Stimulated activated CD4-positive, alpha-beta T cell treated with anti-CD3 and anti-CD28 coated beads, Interleukin-15, amount 100 ng/mL, for 24 hours (primary cell): ENCODE measurements around the gene ARHGAP26.

Experiments
- DNase-seq: peaks from one replicate; pipeline ENCODE4 v3.0.0-alpha.2; 2020

The ARHGAP26 gene

GRCh38 chr5:143001764-143002351, 231.7 kb downstream of the ARHGAP26 start:
- peak; percentile 29 for DNase-seq

DNA sequence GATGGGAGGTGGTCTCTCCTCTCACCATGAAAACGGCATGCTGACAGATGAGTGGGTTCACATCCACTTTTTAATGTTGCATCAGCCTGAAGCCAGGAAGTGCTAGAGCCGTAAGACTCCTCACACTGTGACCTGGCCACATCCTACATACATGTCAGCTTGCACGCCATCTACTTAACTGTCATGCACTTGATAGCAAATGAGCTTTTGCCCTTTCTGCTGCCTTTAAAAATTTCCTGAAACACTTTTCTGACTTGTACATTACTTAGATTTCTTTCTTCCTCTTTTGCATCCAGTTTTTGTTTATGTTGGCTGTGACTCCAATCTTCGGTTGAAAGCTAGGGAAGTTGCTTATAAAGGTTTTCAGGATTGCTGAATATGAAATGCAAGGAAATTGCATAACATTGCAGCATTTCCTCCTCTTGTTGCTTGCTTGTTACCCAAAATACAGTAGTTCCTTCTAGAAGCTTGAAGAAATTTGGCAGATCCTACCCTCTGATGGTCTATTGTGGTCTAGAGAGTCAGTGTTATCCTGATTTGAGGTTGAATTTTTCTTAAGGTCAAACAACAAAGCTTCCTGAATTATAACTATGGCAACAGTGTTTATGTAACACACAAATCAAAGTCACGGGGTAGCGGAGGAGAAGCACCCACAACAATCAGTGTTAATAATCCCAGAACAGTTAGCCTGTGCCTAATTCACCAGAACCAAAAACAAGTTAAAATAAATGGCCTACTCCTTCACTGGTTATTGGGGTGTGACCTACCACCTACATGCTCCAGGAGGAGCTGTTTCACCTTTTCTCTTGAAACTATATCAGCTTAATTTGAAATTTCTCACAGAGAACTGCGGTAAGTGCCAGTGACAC, 232.5 kb downstream of the ARHGAP26 start:
- DNase-seq: peak; percentile 63

DNA sequence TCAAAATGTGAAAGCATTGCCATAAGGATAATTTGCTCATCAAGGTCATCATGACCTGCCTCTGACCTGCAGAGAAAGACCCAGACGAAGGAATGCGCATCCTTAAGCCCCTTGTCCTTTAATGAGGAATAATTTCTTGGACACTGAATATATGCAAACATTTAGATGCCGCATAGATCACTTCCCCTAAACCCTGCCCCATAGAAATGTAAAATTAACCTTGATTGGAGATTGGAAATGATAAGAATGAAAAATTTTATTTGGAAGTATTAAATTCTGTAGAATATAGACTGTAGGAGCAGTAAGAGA, 233.1 kb downstream of the ARHGAP26 start:
- DNase-seq: no peak

DNA sequence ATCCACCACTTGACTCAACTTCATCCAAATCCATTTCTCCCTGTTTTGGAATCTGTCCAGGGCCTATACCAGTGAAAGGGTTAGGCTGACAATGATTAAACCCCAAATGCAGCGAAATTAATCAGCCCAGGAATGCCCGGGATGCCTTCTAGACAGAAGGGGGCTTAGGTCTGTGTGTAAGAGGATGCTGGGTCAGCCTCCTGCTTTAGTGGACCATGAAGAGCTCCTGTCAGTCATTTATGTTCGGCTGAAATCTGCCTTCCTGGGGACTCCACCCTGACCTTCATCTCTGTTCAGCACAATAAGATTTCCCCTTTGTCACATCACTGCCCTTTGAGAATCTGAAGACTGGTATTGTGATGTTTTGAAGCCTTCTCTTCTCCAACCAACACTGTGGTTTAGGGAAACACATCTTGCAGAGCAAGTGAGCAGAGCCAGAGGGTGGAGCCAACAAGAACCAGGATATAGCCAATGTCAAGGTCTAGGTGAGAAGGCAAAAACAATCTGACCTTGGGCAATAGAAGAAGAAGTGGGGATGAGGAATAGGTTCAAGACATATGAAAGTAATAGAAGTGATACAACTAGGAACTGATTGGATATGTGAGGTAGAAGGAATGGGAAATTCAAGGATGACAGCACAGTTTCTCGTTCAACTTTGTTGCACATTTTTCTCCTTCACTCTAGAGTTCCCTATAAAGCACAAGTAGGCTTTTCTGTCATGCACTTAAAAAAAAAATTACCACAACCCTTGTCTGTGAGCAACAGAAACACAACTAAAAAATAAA, 234.4 kb downstream of the ARHGAP26 start:
- no peak for DNase-seq

DNA sequence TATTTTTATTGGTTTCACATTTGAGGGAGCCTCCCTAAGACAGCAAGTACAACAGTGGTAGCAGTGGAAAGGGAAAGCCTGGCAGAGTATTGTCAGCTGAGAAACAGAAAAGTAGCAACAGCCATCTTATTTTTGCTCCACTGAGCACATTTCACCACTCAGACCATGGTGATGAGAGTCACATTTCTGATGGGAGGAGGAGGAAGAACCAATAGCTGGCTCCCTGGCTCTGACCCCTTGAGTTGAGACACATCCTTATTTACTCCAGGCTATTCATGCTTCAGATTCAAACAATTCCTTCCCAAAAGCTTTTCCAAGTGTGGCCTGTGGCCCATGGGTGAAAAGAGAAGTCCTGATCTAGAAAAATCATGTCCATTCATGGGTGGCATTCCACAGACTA, 236.3 kb downstream of the ARHGAP26 start:
- no peak for DNase-seq

- no peak for DNase-seq
These were observed 237.9 kb downstream of the ARHGAP26 start for GRCh38 chr5:143008032-143008431.

GRCh38 chr5:143008809-143009521, 238.8 kb downstream of the ARHGAP26 start:
- peak; percentile 83 for DNase-seq

DNA sequence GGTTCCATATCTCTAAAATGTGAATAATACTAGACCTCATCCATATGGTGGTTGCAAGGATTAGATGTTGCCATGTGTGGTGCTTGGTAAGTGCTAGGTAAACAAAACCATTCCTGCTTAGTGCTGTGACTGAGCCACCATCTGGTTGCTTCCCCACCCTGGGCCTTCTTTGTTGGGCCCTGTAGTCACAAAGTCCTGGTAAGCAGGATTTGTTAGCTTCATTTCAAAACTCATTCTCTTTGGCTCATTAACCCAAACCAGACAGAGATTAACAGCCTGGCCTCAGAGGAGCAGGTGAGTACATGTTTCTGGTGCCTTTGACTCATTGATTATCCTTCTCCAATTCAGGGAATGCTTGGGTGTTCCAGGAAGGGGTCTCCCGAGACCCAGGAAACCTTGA, 240.2 kb downstream of the ARHGAP26 start:
- DNase-seq: no peak

DNA sequence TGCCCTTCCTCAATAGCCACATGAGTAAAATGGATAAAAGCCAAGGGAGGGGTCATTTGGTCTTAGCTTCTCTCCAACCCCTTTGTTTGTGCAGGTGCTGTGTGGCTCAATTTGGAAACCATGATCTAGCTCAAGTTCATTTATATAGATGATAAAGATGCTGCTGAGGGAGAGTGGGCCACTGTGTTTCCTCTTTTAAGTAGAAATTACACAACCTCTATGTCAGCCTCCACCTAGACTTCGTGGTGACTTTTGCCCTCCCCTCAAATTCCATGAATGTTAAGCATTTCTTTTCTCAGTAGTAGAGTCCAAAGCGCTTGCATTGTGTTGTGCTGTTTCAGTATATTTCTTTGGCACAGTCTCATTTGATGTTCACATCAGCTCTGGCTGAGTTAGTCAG, 241.4 kb downstream of the ARHGAP26 start:
- no peak for DNase-seq

DNA sequence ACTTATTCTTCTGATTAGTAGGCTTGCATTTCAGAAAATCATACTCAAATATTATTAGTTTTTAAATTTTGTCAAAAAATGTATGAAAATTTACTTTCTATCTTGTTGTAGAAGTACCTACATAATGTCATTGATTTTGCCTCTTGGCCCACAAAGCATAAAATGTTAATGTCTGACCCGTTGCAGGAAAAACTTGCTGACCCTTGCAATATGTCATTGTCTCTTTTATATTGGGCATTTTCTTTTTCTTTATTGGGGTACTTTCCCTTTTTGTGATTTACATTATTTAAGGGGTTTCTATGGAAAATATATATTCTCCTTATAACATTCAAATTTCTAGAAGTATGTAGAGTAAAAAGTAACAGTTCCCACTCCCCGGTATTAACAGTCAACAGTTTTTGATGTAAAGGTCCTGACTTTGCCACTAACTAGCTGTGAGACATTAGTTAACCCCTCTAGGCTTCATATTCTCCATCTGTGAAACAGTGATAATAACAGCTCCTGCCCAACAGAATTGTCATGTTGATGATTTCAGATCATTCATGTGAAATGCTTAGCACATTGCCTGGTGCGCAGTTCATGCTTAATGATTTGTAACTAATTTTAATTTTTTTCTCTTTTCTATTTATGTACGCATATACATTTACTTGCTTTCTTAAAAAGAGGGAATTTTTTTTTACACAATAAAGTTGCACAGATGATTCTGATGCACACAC, 243.2 kb downstream of the ARHGAP26 start:
- DNase-seq: no peak

DNA sequence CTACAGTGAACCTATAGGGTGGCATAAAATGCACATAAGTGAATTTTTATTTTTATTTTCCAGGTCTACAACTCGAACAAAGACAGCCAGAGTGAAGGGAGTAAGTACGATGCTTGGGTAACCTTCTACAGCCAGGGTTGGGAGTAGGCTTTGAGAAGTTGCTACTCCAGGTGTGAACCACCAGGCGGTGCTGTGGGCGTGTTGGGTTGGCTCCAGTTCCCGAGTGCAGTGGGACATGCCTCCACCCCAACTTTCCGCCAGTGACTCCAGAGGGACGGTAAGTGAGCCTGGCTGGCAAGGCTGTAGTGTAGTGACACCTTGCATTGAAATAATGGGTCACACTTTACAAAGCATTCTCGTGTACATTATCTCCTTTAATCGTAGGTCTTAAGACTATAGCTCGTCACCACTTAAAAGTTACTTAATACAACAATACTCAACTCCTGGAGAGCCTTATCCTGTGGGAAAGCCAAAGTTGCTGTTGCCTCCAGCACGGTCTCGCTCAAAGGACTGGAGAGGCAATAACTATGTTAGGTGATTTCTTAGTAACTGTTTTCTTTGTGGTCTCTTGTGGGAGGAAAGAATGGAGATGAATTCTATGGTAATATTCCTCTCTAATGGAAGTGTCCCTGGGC, 244.0 kb downstream of the ARHGAP26 start:
- DNase-seq: peak; percentile 56

- peak; percentile 64 for DNase-seq
These were observed 246.8 kb downstream of the ARHGAP26 start for GRCh38 chr5:143016777-143017516.

DNA sequence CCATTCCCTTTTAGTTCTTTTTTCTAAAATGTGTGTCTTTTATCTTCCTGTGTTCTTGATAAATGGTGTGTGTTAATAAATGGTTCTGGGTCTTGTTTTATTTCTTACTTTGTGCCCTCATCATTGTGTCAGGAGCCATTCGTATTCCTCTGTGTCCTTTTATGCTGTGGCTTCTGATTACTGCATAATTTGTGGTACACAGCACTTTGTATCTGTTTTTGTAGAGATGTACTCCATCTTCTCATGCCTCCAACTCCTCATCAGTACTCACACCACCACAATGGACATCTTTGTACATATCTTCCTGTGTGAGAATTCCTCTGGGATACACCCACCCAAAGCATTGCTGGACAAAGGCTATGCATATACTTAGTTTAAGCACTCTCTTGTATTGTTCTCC, 247.4 kb downstream of the ARHGAP26 start:
- DNase-seq: no peak

DNA sequence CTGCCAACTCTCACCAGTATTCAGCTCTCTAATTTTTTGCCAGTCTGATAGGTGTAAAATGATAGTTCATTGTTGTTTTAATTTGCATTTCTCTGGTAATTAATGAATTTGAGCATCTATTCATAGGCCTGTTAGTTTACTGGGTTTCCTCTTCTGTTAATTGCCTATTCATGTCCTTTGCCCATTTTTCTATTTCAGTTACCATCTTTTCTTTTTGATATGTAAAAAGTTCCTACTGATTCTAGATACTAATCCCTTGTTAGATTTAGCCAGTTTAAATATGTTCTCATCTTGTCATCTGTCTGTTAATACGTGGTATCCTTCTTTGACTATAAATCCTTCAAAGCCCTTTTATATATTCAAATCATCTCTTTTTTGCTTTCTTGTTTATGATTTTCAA, 247.8 kb downstream of the ARHGAP26 start:
- no peak for DNase-seq

DNA sequence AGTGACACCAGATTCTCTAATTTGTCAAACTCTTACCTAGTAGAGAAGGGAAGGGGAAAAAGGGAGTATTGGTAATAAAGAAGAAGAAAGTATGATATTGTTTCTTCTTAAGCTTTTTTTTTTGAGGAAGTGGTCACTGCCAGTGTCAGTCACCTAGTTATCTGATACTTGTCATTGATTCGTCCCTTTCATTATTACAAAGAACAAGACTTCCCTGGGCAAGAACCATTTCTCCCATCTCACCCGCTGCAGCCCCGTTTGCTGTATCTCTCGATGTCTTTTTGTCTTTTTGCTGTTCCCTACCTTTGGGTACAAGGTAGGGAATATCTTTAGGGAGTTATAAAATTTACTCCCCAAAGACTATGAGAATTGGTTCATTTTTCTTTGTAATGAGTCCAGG, 249.0 kb downstream of the ARHGAP26 start:
- DNase-seq: no peak

GRCh38 chr5:143019614-143020515, 249.7 kb downstream of the ARHGAP26 start:
- DNase-seq: peak; percentile 17

GRCh38 chr5:143021595-143021994, 251.4 kb downstream of the ARHGAP26 start:
- no peak for DNase-seq

DNA sequence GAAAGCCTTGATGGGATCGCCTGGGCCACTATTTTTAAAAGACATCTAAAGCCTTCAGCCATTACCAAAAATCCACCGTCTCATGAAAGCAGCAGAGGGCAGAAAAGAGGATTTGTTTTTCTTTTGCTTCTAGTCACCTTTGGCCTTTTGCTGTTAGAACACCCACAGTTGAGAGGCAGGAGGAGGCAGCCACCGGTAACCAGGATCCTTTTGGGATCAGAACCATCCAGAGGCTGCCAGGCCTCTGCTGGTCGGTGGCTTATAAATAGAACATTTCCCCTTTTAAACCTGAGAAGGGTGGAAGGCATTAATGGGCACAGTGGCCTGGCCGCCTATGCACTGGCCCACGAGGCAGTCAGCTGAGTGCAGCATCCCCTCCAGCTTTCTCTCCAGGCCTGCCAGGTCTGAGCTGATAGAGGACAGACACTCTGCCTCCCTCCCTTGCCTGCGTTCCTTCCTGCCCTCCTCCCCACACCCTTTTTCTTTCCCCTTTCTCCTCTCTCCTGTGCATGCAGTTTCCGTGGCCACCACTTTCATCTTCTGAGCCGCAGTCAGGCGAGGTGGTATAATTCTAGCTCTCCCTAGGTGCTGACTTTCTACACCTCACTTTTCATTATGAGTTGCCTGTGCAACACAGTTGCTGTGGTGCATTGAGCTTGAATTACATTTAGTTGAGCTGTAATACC, 253.4 kb downstream of the ARHGAP26 start:
- peak; percentile 65 for DNase-seq

- no peak for DNase-seq
These were observed 254.2 kb downstream of the ARHGAP26 start for GRCh38 chr5:143024228-143024920.
